Urinary bladder (tissue), 4 donors: Measurements from ENCODE around the gene XPO4. TPM values are rescaled to one million over a fixed set of nuclear protein-coding genes. Genes with fewer than 3 reads are reported as not detected.

ENCODE experiments used
- DNase-seq: peaks from one replicate; pipeline ENCODE4 v3.0.0-alpha.2; 2015; ENCODE audit errors: extremely low spot score
- H3K27ac ChIP-seq: one replicate; pipeline ENCODE4 v1.5.1; 2013; ENCODE audit warnings: low read depth, mild to moderate bottlenecking, moderate library complexity
- H3K36me3 ChIP-seq: one replicate; pipeline ENCODE4 v1.6.1; 2013; ENCODE audit warnings: mild to moderate bottlenecking, moderate library complexity; ENCODE audit not compliant: insufficient read depth
- H3K4me1 ChIP-seq: one replicate; pipeline ENCODE4 v1.6.1; 2013; ENCODE audit warnings: mild to moderate bottlenecking, moderate library complexity; ENCODE audit not compliant: insufficient read depth
- H3K4me3 ChIP-seq: one replicate; pipeline ENCODE4 v1.5.1; 2013; ENCODE audit warnings: low read depth, low read length
- WGBS: extraction: QIAGEN DNeasy Blood & Tissue Kit; methylation state at CpG from one replicate; pipeline ENCODE4 v1.1.7; 2013; 5-methylcytosine and 5-hydroxymethylcytosine counted together
- polyA plus RNA-seq: library from polyadenylated mRNA; stranded (reverse); fragments of 200-250 nt; gene quantifications from one replicate; pipeline ENCODE4 v1.2.3, GENCODE V29; 2013
- total RNA-seq: library from RNA; depleted of rRNA; stranded (reverse); fragments of >200 nt; gene quantifications from one replicate; pipeline ENCODE4 v1.2.3, GENCODE V29; 2014
- donor health status: healthy with polysubstance abuse.
- donor health status: healthy.

The XPO4 gene
- total and polyA plus RNA-seq, 2 donors, result 6.2 to 42.9 TPM

GRCh38 chr13:20812890-20813289 is 89.7 kb downstream of the XPO4 start:
- H3K27ac ChIP-seq, result no peak overlapping the region

DNA sequence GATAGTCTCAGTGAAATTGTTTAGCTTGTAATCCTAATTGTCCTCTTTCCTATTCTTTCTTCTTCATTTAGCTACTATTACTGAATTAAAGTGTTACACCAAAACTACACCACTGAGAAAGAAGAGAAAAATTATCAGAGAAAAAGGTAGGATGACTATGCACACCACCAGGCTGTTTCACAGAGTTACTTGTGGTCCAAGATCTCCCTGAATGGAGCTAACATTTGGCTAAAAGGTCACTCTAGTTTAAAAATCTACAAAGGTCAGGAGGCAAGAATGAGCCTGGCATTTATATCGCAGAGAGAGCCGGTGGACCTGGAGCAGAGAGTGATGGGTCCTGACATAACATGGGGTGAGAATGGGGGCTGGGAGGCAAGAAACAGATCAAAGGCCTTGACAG is 91.7 kb downstream of the XPO4 start:
- no peak overlapping the region for H3K27ac ChIP-seq

More at GRCh38 chr13:20812890-20813289, 89.7 kb downstream of the XPO4 start:
- H3K4me1 ChIP-seq, result no peaks in the 10 kb centered on the region
- no peak overlapping the region for H3K4me3 ChIP-seq
- WGBS, result 96% methylated on average over 7 of the region's 7 CpGs
- DNase-seq, result no peak
- H3K36me3 ChIP-seq, result no peaks in the 10 kb centered on the region

DNA sequence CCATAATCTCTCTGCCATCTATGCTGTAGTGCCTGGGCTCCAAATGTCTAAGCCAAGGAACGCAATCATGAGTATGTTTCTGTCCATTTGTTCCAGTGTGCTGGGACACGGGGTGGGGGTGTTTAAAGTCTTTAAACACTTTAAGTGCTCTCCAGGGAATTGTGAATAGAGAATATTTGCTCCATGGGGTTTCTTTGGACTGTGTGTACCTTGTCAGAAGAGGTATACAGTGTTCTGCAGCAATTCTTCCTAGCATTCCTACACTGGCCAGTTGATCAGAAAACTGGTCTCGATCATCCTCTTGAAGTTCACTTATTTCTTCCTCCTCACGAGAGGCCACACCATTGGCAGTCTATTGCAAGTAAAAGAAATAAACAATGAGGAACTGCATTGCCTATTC is 93.7 kb downstream of the XPO4 start:
- 94% methylated on average over 4 of the region's 4 CpGs for WGBS
- no peaks in the 10 kb centered on the region for H3K4me1 ChIP-seq
- no peak overlapping the region for H3K27ac ChIP-seq
- no peak overlapping the region for H3K4me3 ChIP-seq
- no peak for DNase-seq
- no peaks in the 10 kb centered on the region for H3K36me3 ChIP-seq

More for the DNA sequence above, 91.7 kb downstream of the XPO4 start:
- no peaks in the 10 kb centered on the region for H3K36me3 ChIP-seq
- no peak for DNase-seq
- no peak overlapping the region for H3K4me3 ChIP-seq
- 86% methylated on average over 2 of the region's 2 CpGs for WGBS
- H3K4me1 ChIP-seq, result no peaks in the 10 kb centered on the region

- no peak overlapping the region for H3K27ac ChIP-seq
- no peaks in the 10 kb centered on the region for H3K36me3 ChIP-seq
- no peaks in the 10 kb centered on the region for H3K4me1 ChIP-seq
- DNase-seq, result no peak
- H3K4me3 ChIP-seq, result no peak overlapping the region
- 95% methylated on average over 3 of the region's 3 CpGs for WGBS
Observed at GRCh38 chr13:20803180-20803965, 99.2 kb downstream of the XPO4 start.

GRCh38 chr13:20801707-20802106 is 100.8 kb downstream of the XPO4 start:
- WGBS, result 65% methylated on average over 2 of the region's 2 CpGs
- H3K4me1 ChIP-seq, result no peaks in the 10 kb centered on the region
- DNase-seq, result no peak
- no peak overlapping the region for H3K27ac ChIP-seq
- no peak overlapping the region for H3K4me3 ChIP-seq
- no peaks in the 10 kb centered on the region for H3K36me3 ChIP-seq

GRCh38 chr13:20799726-20800416 is 102.7 kb downstream of the XPO4 start:
- Histone ChIP-seq H3K36me3 (peaks cover 2% of the 10 kb centered on the region), H3K27ac (no peak overlapping the region), H3K4me1 (no peaks in the 10 kb centered on the region), H3K4me3 (no peak overlapping the region)
- no peak for DNase-seq
- 82% methylated on average over 6 of the region's 6 CpGs for WGBS

GRCh38 chr13:20798027-20798426 is 104.5 kb downstream of the XPO4 start:
- no peak overlapping the region for H3K4me3 ChIP-seq
- H3K27ac ChIP-seq, result no peak overlapping the region
- DNase-seq, result no peak
- H3K36me3 ChIP-seq, result peaks cover 2% of the 10 kb centered on the region
- no peaks in the 10 kb centered on the region for H3K4me1 ChIP-seq
- 87% methylated on average over 4 of the region's 4 CpGs for WGBS

DNA sequence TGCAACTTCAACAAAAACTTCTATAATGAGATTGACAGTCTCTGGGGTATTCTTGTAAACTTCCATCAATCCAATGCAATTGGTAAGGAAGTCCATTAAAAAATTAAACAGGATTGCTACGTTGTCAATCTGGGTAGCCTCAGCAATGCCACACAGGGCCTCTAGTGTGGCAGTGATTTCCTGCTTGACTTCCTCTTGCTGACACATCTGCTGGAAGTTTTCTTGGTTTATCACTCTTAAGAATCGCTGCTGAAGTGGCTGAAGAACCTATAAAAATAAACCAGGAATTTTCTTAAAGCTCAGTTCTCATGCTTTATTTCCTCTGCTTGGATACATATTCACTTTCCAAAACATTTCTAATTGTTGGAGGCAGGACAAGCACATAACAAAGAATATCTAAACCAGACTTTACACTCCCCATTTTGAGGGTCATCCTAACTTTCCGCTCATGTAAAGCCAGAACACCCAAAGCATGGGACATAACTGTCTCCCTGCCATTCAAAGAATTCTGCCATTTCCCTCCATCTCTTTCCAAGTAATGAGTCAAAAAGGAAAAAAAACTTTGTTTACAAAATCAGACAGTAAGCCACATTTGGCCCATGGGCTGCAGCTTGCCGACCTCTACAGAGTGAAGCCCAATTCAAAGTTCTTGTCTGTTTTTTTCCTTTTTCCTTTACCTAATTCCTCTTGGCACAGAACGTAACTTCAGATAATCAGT is 105.6 kb downstream of the XPO4 start:
- no peak overlapping the region for H3K27ac ChIP-seq
- H3K4me3 ChIP-seq, result no peak overlapping the region
- WGBS, result 47% methylated on average over 5 of the region's 5 CpGs
- peaks cover 2% of the 10 kb centered on the region for H3K36me3 ChIP-seq
- no peaks in the 10 kb centered on the region for H3K4me1 ChIP-seq
- DNase-seq, result no peak

DNA sequence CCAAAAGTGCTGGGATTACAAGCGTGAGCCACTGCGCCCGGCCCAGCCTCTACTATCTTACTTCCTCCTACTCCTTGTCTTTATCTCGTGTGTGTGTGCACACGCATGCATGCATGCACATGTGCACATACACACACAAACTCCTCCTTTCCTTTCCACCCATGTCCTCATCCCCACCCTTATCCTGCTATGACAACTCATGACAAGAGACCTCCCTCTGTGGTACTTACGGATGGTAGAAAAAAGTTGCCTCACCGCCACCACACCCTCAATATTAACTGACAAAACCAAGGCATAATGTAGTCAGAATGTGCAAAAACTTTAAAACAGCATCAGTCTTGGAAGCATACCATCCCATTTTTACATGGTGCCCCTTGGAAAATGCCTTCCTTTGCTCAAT is 112.9 kb downstream of the XPO4 start:
- Histone ChIP-seq H3K4me1 (no peaks in the 10 kb centered on the region), H3K27ac (no peak overlapping the region), H3K4me3 (no peak overlapping the region), H3K36me3 (no peaks in the 10 kb centered on the region)
- no peak for DNase-seq
- 97% methylated on average over 7 of the region's 7 CpGs for WGBS

DNA sequence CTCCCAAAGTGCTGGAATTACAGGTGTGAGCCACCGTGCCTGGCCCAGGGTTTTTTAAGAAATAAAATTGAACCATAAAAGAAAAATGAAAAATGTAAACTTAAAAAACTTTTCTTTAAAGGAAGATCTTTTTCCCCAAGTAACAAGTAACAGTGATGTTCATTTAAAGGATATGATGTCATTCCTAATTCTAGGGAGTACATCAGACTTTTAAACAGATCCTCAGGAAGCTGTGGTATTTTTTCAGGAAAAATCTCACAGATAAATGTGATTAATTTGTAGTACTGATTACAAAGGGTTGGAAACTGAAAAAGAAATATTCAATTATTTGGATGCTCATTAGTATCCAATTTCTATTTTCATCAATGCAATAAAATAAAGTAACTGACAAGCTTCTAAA is 114.2 kb downstream of the XPO4 start:
- no peak for DNase-seq
- no peak overlapping the region for H3K27ac ChIP-seq
- peaks cover 2% of the 10 kb centered on the region for H3K36me3 ChIP-seq
- H3K4me1 ChIP-seq, result no peaks in the 10 kb centered on the region
- no peak overlapping the region for H3K4me3 ChIP-seq
- 100% methylated on average over 1 of the region's 1 CpG for WGBS

DNA sequence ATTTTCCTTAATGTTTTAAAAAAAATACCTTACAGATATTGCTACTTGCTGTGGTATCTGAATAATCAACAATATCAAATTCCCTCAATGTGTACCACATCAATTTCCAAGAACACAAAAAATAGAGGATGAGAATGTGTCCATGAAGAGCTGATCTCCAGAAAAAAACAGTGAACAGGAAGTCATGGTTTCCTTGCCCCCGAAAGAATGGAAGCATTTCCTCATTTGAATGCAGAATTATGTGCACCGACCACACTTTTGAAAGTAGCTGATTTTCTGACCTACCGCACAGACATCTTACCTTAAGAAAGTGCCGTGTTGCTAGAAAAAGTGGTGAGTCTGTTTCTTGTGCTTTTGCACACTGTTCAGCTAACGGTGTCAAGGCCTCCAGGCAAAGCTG is 115.4 kb downstream of the XPO4 start:
- no peak overlapping the region for H3K27ac ChIP-seq
- peaks cover 3% of the 10 kb centered on the region for H3K36me3 ChIP-seq
- H3K4me1 ChIP-seq, result no peaks in the 10 kb centered on the region
- 86% methylated on average over 5 of the region's 5 CpGs for WGBS
- no peak for DNase-seq
- no peak overlapping the region for H3K4me3 ChIP-seq

GRCh38 chr13:20782116-20782708 is 120.3 kb downstream of the XPO4 start:
- no peaks in the 10 kb centered on the region for H3K4me1 ChIP-seq
- DNase-seq, result no peak
- no peak overlapping the region for H3K27ac ChIP-seq
- no peak overlapping the region for H3K4me3 ChIP-seq
- peaks cover 4% of the 10 kb centered on the region for H3K36me3 ChIP-seq
- WGBS, result 83% methylated on average over 3 of the region's 3 CpGs

DNA sequence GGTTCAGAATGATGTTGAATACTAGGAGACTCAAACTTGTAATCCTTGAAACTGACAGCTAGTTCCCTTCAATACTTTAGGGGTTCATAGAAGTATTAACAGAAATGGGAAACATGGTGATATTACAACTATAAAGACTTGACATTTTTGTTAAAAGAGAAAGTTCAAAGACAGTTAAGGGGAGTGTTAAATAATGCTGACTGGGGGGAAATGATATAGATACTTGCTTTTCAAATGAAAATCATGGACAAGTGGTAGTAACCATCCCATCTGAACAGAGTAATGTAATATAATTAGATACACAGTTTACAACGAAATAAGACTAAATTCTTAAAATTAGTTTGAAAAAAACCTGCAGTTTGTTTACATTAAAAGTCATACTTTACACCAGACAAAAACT is 122.2 kb downstream of the XPO4 start:
- DNase-seq, result no peak
- H3K4me3 ChIP-seq, result no peak overlapping the region
- WGBS, result 79% methylated on average over 1 of the region's 1 CpG
- H3K36me3 ChIP-seq, result peaks cover 5% of the 10 kb centered on the region
- H3K4me1 ChIP-seq, result no peaks in the 10 kb centered on the region
- H3K27ac ChIP-seq, result no peak overlapping the region
